Keratinocyte (primary cell): ENCODE results near the gene ASTL. TPM values are rescaled to one million over a fixed set of nuclear protein-coding genes. Genes with fewer than 3 reads are reported as not detected.

Source experiments
- DNase-seq: peaks from one replicate; pipeline ENCODE4 v3.0.0-alpha.2; 2011; ENCODE audit warnings: low read depth, missing footprints, low spot score
- FAIRE-seq: peaks from 2 replicates; lab custom pipeline; 2011; peaks lifted over from hg19 to GRCh38; lab: Jason Lieb, UNC
- H2AFZ ChIP-seq: 2 replicates; pipeline ENCODE4 v1.6.0; 2012; ENCODE audit warnings: low read length, control low read depth, inconsistent platforms; ENCODE audit not compliant: control insufficient read depth
- H3K27ac ChIP-seq: 2 replicates; pipeline ENCODE4 v1.5.1; 2011; ENCODE audit warnings: low read length; ENCODE audit not compliant: control insufficient read depth, insufficient read depth
- H3K27me3 ChIP-seq: 3 replicates; pipeline ENCODE4 v1.6.0; 2011; ENCODE audit warnings: low read length; ENCODE audit not compliant: control insufficient read depth, insufficient read depth; ENCODE audit errors: extremely low read depth
- H3K36me3 ChIP-seq, 2 experiments: 2 replicates in 1 of 2; 3 replicates in 1 of 2; pipeline ENCODE4 v1.5.1; 2011; ENCODE audit warnings: low read length in 2 of 2, mild to moderate bottlenecking in 1 of 2; ENCODE audit not compliant: control insufficient read depth in 2 of 2, insufficient read depth in 2 of 2; ENCODE audit errors: extremely low read depth in 1 of 2
- H3K4me1 ChIP-seq: 3 replicates; pipeline ENCODE4 v1.5.1; 2011; ENCODE audit warnings: low read length; ENCODE audit not compliant: control insufficient read depth, insufficient read depth; ENCODE audit errors: extremely low read depth
- H3K4me2 ChIP-seq: 3 replicates; pipeline ENCODE4 v1.6.0; 2011; ENCODE audit warnings: low read depth, low read length; ENCODE audit not compliant: control insufficient read depth, insufficient read depth; ENCODE audit errors: extremely low read depth
- H3K4me3 ChIP-seq, 3 experiments: fragments of 200-600 bp in 1 of 3; sonication (generic) in 1 of 3; 2 replicates in 2 of 3; 3 replicates in 1 of 3; pipeline ENCODE4 v1.5.1; 2011 to 2016; ENCODE audit warnings: low read length in 3 of 3, mild to moderate bottlenecking in 3 of 3, control low read depth in 2 of 3, inconsistent platforms in 1 of 3, low read depth in 1 of 3, mixed read lengths in 1 of 3, mixed run types in 1 of 3, moderate library complexity in 1 of 3; ENCODE audit not compliant: control insufficient read depth in 2 of 3, insufficient read depth in 2 of 3; ENCODE audit errors: extremely low read depth in 1 of 3
- H3K79me2 ChIP-seq: 2 replicates; pipeline ENCODE4 v1.6.0; 2012; ENCODE audit warnings: low read length; ENCODE audit not compliant: control insufficient read depth, insufficient read depth
- H3K9ac ChIP-seq: 3 replicates; pipeline ENCODE4 v1.6.0; 2011; ENCODE audit warnings: low read length; ENCODE audit not compliant: control insufficient read depth, insufficient read depth; ENCODE audit errors: extremely low read depth
- H3K9me1 ChIP-seq: 3 replicates; pipeline ENCODE4 v1.6.0; 2011; ENCODE audit warnings: low read length; ENCODE audit not compliant: control insufficient read depth, insufficient read depth; ENCODE audit errors: extremely low read depth
- H3K9me3 ChIP-seq: 2 replicates; pipeline ENCODE4 v1.5.1; 2012; ENCODE audit warnings: low read depth, low read length; ENCODE audit not compliant: control insufficient read depth
- H4K20me1 ChIP-seq: 3 replicates; pipeline ENCODE4 v1.6.0; 2011; ENCODE audit warnings: low read length; ENCODE audit not compliant: control insufficient read depth, insufficient read depth; ENCODE audit errors: extremely low read depth
- EZH2 ChIP-seq: IDR thresholded peaks from one replicate; pipeline ENCODE4 v1.6.1; 2012; ENCODE audit warnings: inconsistent platforms, mild to moderate bottlenecking, low read length, moderate library complexity
- dilution Hi-C: fragments of 300-500 bp; cut with MboI; formaldehyde crosslinking; loops from one replicate; pipeline ENCODE4 v1.7.0; 2020; ENCODE audit warnings: low sequenced_read_pairs; ENCODE audit not compliant: extremely low pct_ligation_motif_present
- polyA plus RNA-seq, 5 experiments: library from polyadenylated mRNA; depleted of rRNA in 3 of 5; stranded (reverse) in 3 of 5; stranded (forward) in 1 of 5; unstranded in 1 of 5; fragments of >200 nt; gene quantifications; 1 replicate in 1 of 5; 2 replicates in 3 of 5; 3 replicates in 1 of 5; pipeline versions ENCODE4 v1.2.1 to v1.2.3, GENCODE V29; 2011 to 2012; ENCODE audit warnings: missing spikeins in 2 of 5, low read depth in 1 of 5, low replicate concordance in 1 of 5
- TF ChIP-seq, protein P1 (sequence below), 3 experiments: IDR thresholded peaks in 1 of 3; conservative IDR thresholded peaks in 1 of 3; optimal IDR thresholded peaks in 1 of 3; 2 replicates in 2 of 3; 3 replicates in 1 of 3; pipeline versions ENCODE3 to v1.5.1; 2011; ENCODE audit warnings: low read length in 3 of 3, mild to moderate bottlenecking in 3 of 3, moderate library complexity in 2 of 3, control low read depth in 1 of 3, inconsistent platforms in 1 of 3; ENCODE audit not compliant: insufficient read depth in 2 of 3; ENCODE audit errors: extremely low read depth in 1 of 3

Gene ASTL
- polyA plus RNA-seq, 1 donor (not counting 4 experiments of a cell fraction or from before 2014, with no cell fraction given), result not detected

DNA sequence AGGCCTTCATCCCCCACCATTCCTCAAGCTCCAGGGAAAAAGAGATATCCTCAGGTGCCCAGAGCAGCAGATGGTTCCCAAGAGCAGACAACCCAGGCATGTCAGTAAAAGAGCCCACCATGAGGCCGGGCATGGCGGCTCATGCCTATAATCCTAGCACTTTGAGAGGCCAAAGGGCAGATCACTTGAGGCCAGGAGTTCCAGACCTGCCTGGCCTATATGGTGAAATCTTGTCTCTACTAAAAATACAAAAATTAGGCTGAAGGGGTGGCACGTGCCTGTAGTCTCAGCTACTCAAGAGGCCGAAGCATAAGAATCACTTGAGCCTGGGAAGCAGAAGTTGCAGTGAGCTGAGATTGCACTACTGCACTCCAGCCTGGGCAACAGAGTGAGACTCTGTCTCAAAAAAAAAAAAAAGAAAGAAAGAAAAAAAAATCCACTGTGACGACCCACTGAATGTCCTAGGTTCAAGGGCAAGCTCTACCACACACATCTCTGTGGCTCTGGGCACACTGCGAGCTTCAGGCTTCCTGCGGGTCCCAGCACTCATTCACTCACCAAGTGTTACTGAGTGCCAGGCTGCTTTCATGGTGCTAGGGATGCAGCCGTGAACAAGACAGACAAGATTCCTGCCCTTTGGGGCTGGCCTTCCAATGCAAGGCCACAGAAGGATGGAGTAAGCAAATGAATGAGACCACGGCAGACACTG, 13.4 kb upstream of the ASTL start:
- no peak overlapping the region for H3K9ac ChIP-seq
- H3K79me2 ChIP-seq, result no peaks in the 10 kb centered on the region
- TF ChIP-seq, protein P1, sequence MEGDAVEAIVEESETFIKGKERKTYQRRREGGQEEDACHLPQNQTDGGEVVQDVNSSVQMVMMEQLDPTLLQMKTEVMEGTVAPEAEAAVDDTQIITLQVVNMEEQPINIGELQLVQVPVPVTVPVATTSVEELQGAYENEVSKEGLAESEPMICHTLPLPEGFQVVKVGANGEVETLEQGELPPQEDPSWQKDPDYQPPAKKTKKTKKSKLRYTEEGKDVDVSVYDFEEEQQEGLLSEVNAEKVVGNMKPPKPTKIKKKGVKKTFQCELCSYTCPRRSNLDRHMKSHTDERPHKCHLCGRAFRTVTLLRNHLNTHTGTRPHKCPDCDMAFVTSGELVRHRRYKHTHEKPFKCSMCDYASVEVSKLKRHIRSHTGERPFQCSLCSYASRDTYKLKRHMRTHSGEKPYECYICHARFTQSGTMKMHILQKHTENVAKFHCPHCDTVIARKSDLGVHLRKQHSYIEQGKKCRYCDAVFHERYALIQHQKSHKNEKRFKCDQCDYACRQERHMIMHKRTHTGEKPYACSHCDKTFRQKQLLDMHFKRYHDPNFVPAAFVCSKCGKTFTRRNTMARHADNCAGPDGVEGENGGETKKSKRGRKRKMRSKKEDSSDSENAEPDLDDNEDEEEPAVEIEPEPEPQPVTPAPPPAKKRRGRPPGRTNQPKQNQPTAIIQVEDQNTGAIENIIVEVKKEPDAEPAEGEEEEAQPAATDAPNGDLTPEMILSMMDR (optimal IDR thresholded peaks at IDR 0.05 in 1 of 3, IDR thresholded peaks at IDR 0.05 in 1 of 3, conservative IDR thresholded peaks at IDR 0.05 in 1 of 3; ENCODE audit: extremely low read depth in 1 of 3, insufficient read depth in 2 of 3, low read length in 3 of 3), result no peak
- TF ChIP-seq EZH2, result no peak
- peaks cover 9% of the 10 kb centered on the region for H3K27me3 ChIP-seq
- H3K27ac ChIP-seq, result no peak overlapping the region
- H3K36me3 ChIP-seq, result no peaks in the 10 kb centered on the region
- H3K9me3 ChIP-seq, result no peaks in the 10 kb centered on the region
- H3K4me1 ChIP-seq, result peaks cover 20% of the 10 kb centered on the region
- FAIRE-seq, result no peak
- no peak overlapping the region for H2AFZ ChIP-seq
- no peaks in the 10 kb centered on the region for H4K20me1 ChIP-seq
- dilution Hi-C loops, result no loop called here
- DNase-seq, result no peak
- no peaks in the 10 kb centered on the region for H3K9me1 ChIP-seq
- no peak overlapping the region for H3K4me2 ChIP-seq
- no peak overlapping the region for H3K4me3 ChIP-seq

DNA sequence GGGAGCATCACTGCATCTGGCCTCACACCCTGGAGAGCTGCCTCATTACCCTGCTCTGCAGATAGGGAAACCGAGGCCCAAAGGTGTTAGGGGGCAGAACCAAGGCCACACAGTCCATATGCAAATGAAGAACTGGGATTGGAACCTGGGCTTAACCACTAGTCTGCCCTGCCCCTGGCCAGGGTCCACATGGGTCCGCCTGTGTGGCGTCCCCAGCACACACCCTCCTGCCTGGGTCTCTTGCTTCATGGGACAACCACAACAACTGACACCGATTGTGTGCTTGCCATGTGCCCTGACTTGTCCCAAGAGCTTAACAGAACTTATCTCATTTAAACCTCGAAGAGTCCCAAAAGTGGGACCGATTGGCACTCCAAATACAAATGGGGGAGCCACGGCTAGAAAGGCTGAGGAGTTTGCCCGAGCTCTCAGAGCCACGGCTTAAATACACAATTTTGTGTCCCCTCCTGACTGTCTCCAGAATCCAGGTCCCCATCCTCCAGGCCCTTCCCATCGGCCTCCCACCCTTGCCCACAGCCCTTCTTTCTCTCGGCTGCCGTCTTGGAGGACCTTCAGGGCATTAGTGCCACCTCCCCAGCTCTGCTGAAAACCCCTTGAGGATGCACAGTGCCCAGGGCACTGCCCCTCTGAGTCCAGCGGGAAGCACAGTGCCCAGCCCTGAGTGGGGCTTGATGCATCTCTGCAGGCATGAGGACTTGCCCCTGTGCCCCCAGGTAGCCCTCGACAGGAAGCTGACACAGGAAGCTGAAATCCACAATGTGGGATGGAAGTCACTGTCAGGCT, 12.7 kb upstream of the ASTL start:
- peaks cover 27% of the 10 kb centered on the region for H3K4me1 ChIP-seq
- FAIRE-seq (no peak), DNase-seq (no peak)
- no peaks in the 10 kb centered on the region for H4K20me1 ChIP-seq
- H3K4me3 ChIP-seq, result no peak overlapping the region
- H3K27me3 ChIP-seq, result peaks cover 5% of the 10 kb centered on the region
- H3K9ac ChIP-seq, result no peak overlapping the region
- dilution Hi-C loops, result no loop called here
- TF ChIP-seq EZH2, result no peak
- TF ChIP-seq, protein P1 (optimal IDR thresholded peaks at IDR 0.05 in 1 of 3, IDR thresholded peaks at IDR 0.05 in 1 of 3, conservative IDR thresholded peaks at IDR 0.05 in 1 of 3; ENCODE audit: extremely low read depth in 1 of 3, insufficient read depth in 2 of 3, low read length in 3 of 3), result no peak
- no peak overlapping the region for H3K27ac ChIP-seq
- no peak overlapping the region for H2AFZ ChIP-seq
- H3K4me2 ChIP-seq, result no peak overlapping the region
- H3K9me3 ChIP-seq, result no peaks in the 10 kb centered on the region
- H3K9me1 ChIP-seq, result no peaks in the 10 kb centered on the region
- no peaks in the 10 kb centered on the region for H3K79me2 ChIP-seq
- H3K36me3 ChIP-seq, result no peaks in the 10 kb centered on the region
